NCI-H1105 treated with DMSO at 0.1 percent for 48 hours (cell line): Measurements from ENCODE around the gene CCDC88C.

Source experiments
- DNase-seq: peaks from one replicate; lab custom pipeline; 2025; lab: John Stamatoyannopoulos, UW

Gene CCDC88C

GRCh38 chr14:91396959-91397815 lies 20.4 kb downstream of the CCDC88C start:
- DNase-seq: peak; percentile 89

GRCh38 chr14:91396013-91396660 lies 21.5 kb downstream of the CCDC88C start:
- DNase-seq: peak; percentile 81

GRCh38 chr14:91395466-91395865 lies 22.2 kb downstream of the CCDC88C start:
- no peak for DNase-seq

GRCh38 chr14:91394105-91395081 lies 23.2 kb downstream of the CCDC88C start:
- no peak for DNase-seq

- no peak for DNase-seq
Observed at GRCh38 chr14:91392623-91393303, 24.9 kb downstream of the CCDC88C start.

- DNase-seq: peak; percentile 64
Observed at GRCh38 chr14:91390165-91390778, 27.3 kb downstream of the CCDC88C start.

- DNase-seq: no peak
Observed at GRCh38 chr14:91389150-91389549, 28.5 kb downstream of the CCDC88C start.

GRCh38 chr14:91388551-91388975 lies 29.1 kb downstream of the CCDC88C start:
- DNase-seq: no peak

- DNase-seq: no peak
Observed at GRCh38 chr14:91387951-91388381, 29.7 kb downstream of the CCDC88C start.

GRCh38 chr14:91387169-91387835 lies 30.3 kb downstream of the CCDC88C start:
- DNase-seq: no peak

GRCh38 chr14:91385697-91386096 lies 31.9 kb downstream of the CCDC88C start:
- DNase-seq: no peak

- DNase-seq: no peak
Observed at GRCh38 chr14:91385224-91385623, 32.4 kb downstream of the CCDC88C start.

- no peak for DNase-seq
Observed at GRCh38 chr14:91383439-91383838, 34.2 kb downstream of the CCDC88C start.

- no peak for DNase-seq
Observed at GRCh38 chr14:91381801-91382670, 35.6 kb downstream of the CCDC88C start.

GRCh38 chr14:91380610-91381371 lies 36.8 kb downstream of the CCDC88C start:
- DNase-seq: peak; percentile 79

- DNase-seq: no peak
Observed at GRCh38 chr14:91380123-91380522, 37.5 kb downstream of the CCDC88C start.

- DNase-seq: no peak
Observed at GRCh38 chr14:91379579-91379932, 38.1 kb downstream of the CCDC88C start.

GRCh38 chr14:91378930-91379578 lies 38.6 kb downstream of the CCDC88C start:
- no peak for DNase-seq
